Mammary epithelial cell (primary cell): ENCODE data around the gene NMBR.

Experiments
- CTCF ChIP-seq, 2 donors: IDR thresholded peaks in 1 of 2; conservative IDR thresholded peaks in 1 of 2; 2 replicates each; pipeline ENCODE4 v1.5.1; 2011 to 2012; ENCODE audit warnings: inconsistent platforms in 2 of 2, low read length in 2 of 2, mild to moderate bottlenecking in 2 of 2, control low read depth in 1 of 2, low read depth in 1 of 2; ENCODE audit not compliant: insufficient read depth in 1 of 2; ENCODE audit errors: extremely low read depth in 1 of 2
- EZH2 ChIP-seq: IDR thresholded peaks from 2 replicates; pipeline ENCODE4 v1.6.1; 2012; ENCODE audit warnings: low read length, inconsistent platforms, borderline replicate concordance

GRCh38 chr6:142187209-142187608 is 40.3 kb upstream of the NMBR start:
- TF ChIP-seq CTCF (conservative IDR thresholded peaks at IDR 0.05 in 1 of 2, IDR thresholded peaks at IDR 0.05 in 1 of 2; ENCODE audit: extremely low read depth in 1 of 2, insufficient read depth in 1 of 2, low read depth in 1 of 2, low read length in 2 of 2) = no peak
- no peak for TF ChIP-seq EZH2
